Large intestine (tissue), 3 donors: ENCODE results near the gene SOX11. TPM values are rescaled to one million over a fixed set of nuclear protein-coding genes. Genes with fewer than 3 reads are reported as not detected.

ENCODE experiments used
- DNase-seq, 2 donors: peaks; one replicate each; pipeline versions ENCODE4 v3.0.0 to v3.0.0-alpha.2; 2013
- H3K27ac ChIP-seq: one replicate; pipeline ENCODE4 v1.5.1; 2013; ENCODE audit warnings: low read length
- H3K27me3 ChIP-seq: 2 replicates; pipeline ENCODE4 v1.6.1; 2013; ENCODE audit warnings: low read length; ENCODE audit not compliant: control insufficient read depth, insufficient read depth
- H3K36me3 ChIP-seq: 2 replicates; pipeline ENCODE4 v1.6.1; 2013; ENCODE audit warnings: low read length; ENCODE audit not compliant: control insufficient read depth, insufficient read depth
- H3K4me1 ChIP-seq: one replicate; pipeline ENCODE4 v1.6.1; 2013; ENCODE audit warnings: low read length; ENCODE audit not compliant: control insufficient read depth, insufficient read depth
- H3K4me3 ChIP-seq: one replicate; pipeline ENCODE4 v1.5.1; 2013; ENCODE audit warnings: low read length
- H3K9me3 ChIP-seq: one replicate; pipeline ENCODE4 v1.6.1; 2013; ENCODE audit warnings: mild to moderate bottlenecking, low read depth, low read length, moderate library complexity; ENCODE audit not compliant: control insufficient read depth
- WGBS: methylation state at CpG from one replicate; pipeline ENCODE4 v1.1.5; 2013; ENCODE audit warnings: low lambda C conversion rate; ENCODE audit not compliant: insufficient coverage; 5-methylcytosine and 5-hydroxymethylcytosine counted together
- polyA plus RNA-seq: library from polyadenylated mRNA; unstranded; fragments of 120-200 nt; gene quantifications from one replicate; pipeline ENCODE4 v1.2.1, GENCODE V29; 2013

The SOX11 gene
- polyA plus RNA-seq, 1 donor: 3.1 TPM

DNA sequence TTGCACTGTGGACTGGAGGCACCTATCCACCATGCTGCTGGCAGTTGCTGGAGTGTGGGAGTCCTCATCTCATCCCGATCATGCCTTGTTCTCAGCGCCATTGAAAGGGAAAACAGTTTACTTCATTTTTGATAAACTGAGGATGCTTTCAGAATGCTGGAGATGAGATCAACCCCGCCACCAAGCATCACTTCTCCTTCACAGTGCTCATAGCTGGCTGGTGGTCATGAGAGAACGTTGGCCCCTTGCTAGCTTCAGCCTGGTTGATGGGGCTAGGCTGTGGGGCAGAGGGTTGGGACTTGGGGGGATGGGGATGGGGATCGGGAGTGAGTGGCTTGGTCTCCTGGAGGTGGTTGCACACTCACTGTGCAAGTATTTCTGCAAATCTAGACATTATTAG, 30.1 kb downstream of the SOX11 start:
- no peaks in the 10 kb centered on the region for H3K9me3 ChIP-seq
- WGBS: no CpG with 5 or more reads among the region's 5 CpGs
- peaks cover 2% of the 10 kb centered on the region for H3K4me1 ChIP-seq
- H3K4me3 ChIP-seq: no peak overlapping the region
- peaks cover 10% of the 10 kb centered on the region for H3K27me3 ChIP-seq
- no peak overlapping the region for H3K27ac ChIP-seq
- DNase-seq: no peak
- no peaks in the 10 kb centered on the region for H3K36me3 ChIP-seq

DNA sequence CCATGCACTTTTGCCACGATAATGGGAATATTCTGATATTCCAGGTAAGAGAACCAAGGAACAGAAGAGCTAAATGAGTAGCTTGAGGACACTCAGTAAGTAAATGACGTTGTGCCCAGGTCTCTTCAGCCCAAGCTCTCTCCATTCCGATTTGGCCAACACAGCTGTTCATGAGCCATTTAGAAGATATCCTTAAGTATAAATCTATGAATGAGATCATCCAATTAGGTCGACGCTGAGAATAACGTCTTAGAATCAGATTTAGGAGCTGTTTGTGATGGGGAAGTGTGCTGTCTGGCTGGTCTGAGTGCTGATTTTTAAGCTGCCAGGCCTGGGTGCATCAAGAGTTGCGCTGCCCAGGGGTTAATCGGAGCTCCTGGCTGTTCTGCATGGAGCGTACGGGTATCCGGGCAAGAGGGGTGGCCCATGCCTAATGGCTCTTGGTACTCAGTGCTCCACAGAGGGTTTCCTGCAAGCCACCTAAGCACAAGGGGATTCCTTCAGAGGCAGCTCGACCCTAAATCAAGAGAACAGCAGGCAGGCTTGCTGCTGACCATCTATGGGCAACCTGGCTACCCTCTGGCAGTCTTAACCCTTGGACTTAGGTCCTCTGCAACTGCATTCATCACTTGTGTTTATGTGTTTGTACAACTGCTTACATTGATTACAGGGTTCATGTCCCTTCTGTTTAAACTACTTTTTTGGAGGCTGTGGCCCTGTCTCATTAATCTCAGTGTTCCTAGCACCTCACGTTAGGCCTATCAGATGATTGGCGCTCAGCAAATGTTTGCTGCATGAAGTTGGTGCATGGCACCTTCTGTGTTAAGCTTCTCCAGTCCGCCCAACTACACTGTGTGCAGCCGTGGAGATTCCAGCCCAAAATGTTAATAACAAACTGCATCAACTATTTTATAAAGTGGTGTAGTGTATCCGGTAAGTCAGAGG, 31.9 kb downstream of the SOX11 start:
- Histone ChIP-seq H3K9me3 (no peaks in the 10 kb centered on the region), H3K36me3 (no peaks in the 10 kb centered on the region), H3K4me1 (peaks cover 2% of the 10 kb centered on the region), H3K27me3 (peaks cover 10% of the 10 kb centered on the region), H3K4me3 (no peak overlapping the region), H3K27ac (no peak overlapping the region)
- DNase-seq: no peak
- 100% methylated on average over 1 of the region's 17 CpGs for WGBS

DNA sequence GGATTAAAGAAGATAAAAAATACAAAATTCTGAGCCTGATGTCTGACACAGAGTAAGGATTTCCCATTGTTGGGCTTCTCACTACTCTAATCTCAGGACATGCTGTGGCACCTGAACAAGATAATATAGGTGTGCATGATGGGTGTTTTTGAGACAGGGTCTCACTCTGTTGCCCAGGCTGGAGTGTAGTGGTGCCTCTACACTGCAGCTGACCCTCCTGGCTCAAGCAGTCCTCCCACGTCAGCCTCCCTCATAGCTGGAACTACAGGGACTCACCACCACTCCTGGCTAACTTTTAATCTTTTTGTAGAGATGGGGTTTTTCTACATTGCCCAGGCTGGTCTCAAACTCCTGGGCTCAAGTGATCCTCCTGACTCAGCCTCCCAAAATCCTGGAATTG, 32.9 kb downstream of the SOX11 start:
- no peak for DNase-seq

GRCh38 chr2:5725794-5726463, 33.7 kb downstream of the SOX11 start:
- H3K36me3 ChIP-seq: no peaks in the 10 kb centered on the region
- H3K4me1 ChIP-seq: peaks cover 2% of the 10 kb centered on the region
- no peak overlapping the region for H3K27ac ChIP-seq
- DNase-seq: peak in 1 of 2 donors; percentile 58
- peak overlapping the region; percentile 31 for H3K4me3 ChIP-seq
- 30% methylated on average over 2 of the region's 23 CpGs for WGBS
- H3K27me3 ChIP-seq: peaks cover 8% of the 10 kb centered on the region
- H3K9me3 ChIP-seq: no peaks in the 10 kb centered on the region

More for the DNA sequence above, 32.9 kb downstream of the SOX11 start:
- no peaks in the 10 kb centered on the region for H3K36me3 ChIP-seq
- H3K4me3 ChIP-seq: no peak overlapping the region
- H3K27ac ChIP-seq: no peak overlapping the region
- H3K9me3 ChIP-seq: no peaks in the 10 kb centered on the region
- H3K27me3 ChIP-seq: peaks cover 8% of the 10 kb centered on the region
- WGBS: no CpG with 5 or more reads among the region's 1 CpG
- peaks cover 2% of the 10 kb centered on the region for H3K4me1 ChIP-seq

DNA sequence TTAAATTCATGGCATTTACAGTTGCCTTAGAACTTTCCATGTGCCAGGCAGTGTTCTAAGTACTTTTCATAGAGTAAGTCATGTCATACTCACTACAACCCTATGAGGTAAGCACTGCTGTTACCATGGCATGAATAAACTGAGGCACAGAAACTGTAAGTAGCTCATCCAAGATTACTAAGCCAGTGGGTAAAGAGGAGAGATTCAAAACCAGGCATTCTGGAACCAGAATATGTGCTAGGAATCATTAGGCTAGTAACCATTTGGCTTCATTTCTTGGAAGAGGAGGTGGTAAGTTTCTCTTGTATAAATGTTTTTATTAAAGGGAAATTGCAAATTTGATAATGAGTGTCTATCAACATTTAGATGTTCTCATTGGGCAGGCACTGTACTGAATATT, 35.1 kb downstream of the SOX11 start:
- no peak overlapping the region for H3K27ac ChIP-seq
- H3K27me3 ChIP-seq: peaks cover 8% of the 10 kb centered on the region
- H3K9me3 ChIP-seq: no peaks in the 10 kb centered on the region
- no peak overlapping the region for H3K4me3 ChIP-seq
- no peak for DNase-seq
- no peaks in the 10 kb centered on the region for H3K36me3 ChIP-seq
- H3K4me1 ChIP-seq: peaks cover 2% of the 10 kb centered on the region

DNA sequence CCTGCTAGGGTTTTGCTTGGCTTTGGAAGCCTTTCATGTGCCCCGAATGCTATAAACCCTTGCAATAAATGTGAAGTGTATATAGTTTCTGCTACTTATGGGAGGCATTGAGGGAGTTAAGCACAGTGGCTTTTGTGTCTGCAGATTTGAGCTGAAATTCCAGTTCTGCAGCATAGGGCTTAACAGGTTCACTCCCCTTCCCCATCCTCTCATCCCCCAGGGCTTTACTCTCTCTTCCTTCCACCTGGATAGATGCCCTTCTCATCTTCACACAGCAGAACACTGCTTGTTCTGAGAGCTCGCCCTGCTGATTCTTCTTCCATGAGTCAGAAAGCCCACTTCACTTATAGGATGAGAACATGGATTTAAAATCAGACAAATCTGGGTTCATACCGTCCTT, 37.2 kb downstream of the SOX11 start:
- Histone ChIP-seq H3K4me1 (peaks cover 2% of the 10 kb centered on the region), H3K27me3 (peaks cover 8% of the 10 kb centered on the region), H3K36me3 (no peaks in the 10 kb centered on the region), H3K9me3 (no peaks in the 10 kb centered on the region), H3K27ac (no peak overlapping the region), H3K4me3 (no peak overlapping the region)
- 88% methylated on average over 1 of the region's 3 CpGs for WGBS
- no peak for DNase-seq

GRCh38 chr2:5730386-5730785, 38.2 kb downstream of the SOX11 start:
- H3K27me3 ChIP-seq: peaks cover 8% of the 10 kb centered on the region
- H3K4me3 ChIP-seq: no peak overlapping the region
- H3K9me3 ChIP-seq: no peaks in the 10 kb centered on the region
- no peak overlapping the region for H3K27ac ChIP-seq
- H3K4me1 ChIP-seq: no peaks in the 10 kb centered on the region
- no peak for DNase-seq
- WGBS: no CpG with 5 or more reads among the region's 2 CpGs
- H3K36me3 ChIP-seq: no peaks in the 10 kb centered on the region

DNA sequence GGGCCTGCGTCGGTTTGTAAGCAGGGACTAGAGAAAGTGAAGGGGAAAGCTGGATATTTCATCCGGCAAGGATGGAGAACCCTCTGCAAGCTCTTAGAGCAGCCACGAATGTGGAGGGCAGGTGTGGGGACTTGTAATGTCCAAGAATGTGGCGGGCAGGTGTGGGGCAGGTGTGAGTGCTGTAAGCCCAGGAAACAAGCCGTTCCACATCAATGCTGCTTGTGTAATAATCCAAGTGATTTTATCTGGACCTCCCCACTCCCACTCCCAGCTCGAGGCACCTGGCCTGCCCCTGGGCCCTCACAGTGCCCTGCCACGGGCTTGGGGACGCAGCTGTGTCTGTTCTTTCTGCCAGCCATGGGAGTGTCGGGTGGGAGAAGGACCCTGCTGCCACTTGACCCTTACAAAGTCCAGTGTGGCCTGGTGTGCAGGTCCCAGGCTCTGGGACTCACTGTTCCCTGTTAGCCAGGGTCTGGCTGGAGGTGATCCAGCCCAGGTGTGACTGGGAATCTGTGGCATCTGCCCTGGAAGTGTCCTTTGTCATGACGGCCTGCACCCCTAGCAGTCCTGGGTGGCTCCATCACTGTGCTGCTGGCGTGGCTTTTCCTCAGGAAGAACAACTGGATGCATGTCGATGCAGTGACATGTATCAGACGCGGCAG, 42.8 kb downstream of the SOX11 start:
- no CpG with 5 or more reads among the region's 15 CpGs for WGBS
- Histone ChIP-seq H3K4me1 (no peaks in the 10 kb centered on the region), H3K9me3 (no peaks in the 10 kb centered on the region), H3K27ac (no peak overlapping the region), H3K36me3 (no peaks in the 10 kb centered on the region), H3K4me3 (no peak overlapping the region), H3K27me3 (no peaks in the 10 kb centered on the region)
- no peak for DNase-seq

- 80% methylated on average over 1 of the region's 6 CpGs for WGBS
- Histone ChIP-seq H3K4me1 (no peaks in the 10 kb centered on the region), H3K4me3 (no peak overlapping the region), H3K27ac (no peak overlapping the region), H3K36me3 (no peaks in the 10 kb centered on the region), H3K27me3 (no peaks in the 10 kb centered on the region), H3K9me3 (no peaks in the 10 kb centered on the region)
- DNase-seq: no peak
Measured at GRCh38 chr2:5735521-5735861, 43.3 kb downstream of the SOX11 start.

DNA sequence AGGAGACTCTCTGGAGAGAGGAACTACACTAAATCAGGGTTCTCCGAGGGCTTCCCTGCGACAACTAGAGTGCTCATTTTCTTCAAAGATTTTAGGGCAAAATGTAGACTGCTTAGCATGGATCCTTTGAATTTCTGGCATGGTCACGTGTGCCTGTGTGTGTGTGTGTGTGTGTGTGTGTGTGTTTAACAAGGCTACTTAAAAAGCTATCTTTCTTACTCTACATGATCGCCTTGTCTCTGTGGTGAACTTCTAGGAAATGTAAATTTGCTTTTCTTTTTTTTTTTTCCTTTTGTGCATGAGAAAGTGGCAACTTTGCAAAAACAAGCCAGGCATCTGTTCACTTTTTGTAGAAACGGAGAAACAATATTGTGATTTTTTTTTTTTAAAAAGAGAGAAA, 43.9 kb downstream of the SOX11 start:
- Histone ChIP-seq H3K4me3 (no peak overlapping the region), H3K27me3 (no peaks in the 10 kb centered on the region), H3K36me3 (no peaks in the 10 kb centered on the region), H3K4me1 (no peaks in the 10 kb centered on the region), H3K9me3 (no peaks in the 10 kb centered on the region), H3K27ac (no peak overlapping the region)
- DNase-seq: no peak
- WGBS: 80% methylated on average over 1 of the region's 5 CpGs
